SU-DHL-6 (cell line): ENCODE results near the gene PTTG1IP2.

Experiments
- H2AFZ ChIP-seq: fragments of 200-600 bp; sonication (generic); 2 replicates; pipeline ENCODE4 v1.6.1; 2014; ENCODE audit warnings: low read depth, mild to moderate bottlenecking, moderate library complexity, mixed read lengths, antibody characterized with exemption, low read length; ENCODE audit not compliant: severe bottlenecking
- H3F3A ChIP-seq: fragments of 200-600 bp; shearing (Covaris generic); 2 replicates; pipeline ENCODE4 v1.6.0; 2016; ENCODE audit warnings: antibody characterized with exemption, mild to moderate bottlenecking; ENCODE audit not compliant: insufficient read depth
- H3K27ac ChIP-seq: fragments of 200-600 bp; sonication (generic); 2 replicates; pipeline ENCODE4 v1.5.1; 2016; ENCODE audit warnings: low read depth, mild to moderate bottlenecking, low read length, moderate library complexity, mixed read lengths
- H3K27me3 ChIP-seq: fragments of 200-600 bp; sonication (generic), shearing (Covaris generic); 2 replicates; pipeline ENCODE4 v1.6.0; 2014; ENCODE audit warnings: mild to moderate bottlenecking, low read length
- H3K36me3 ChIP-seq: fragments of 200-600 bp; sonication (generic); 2 replicates; pipeline ENCODE4 v1.6.1; 2014; ENCODE audit warnings: mild to moderate bottlenecking, low read length, mixed read lengths
- H3K4me2 ChIP-seq: fragments of 300-600, 200-600 bp; shearing (Covaris generic), sonication (generic); 2 replicates; pipeline ENCODE4 v1.6.0; 2014; ENCODE audit warnings: low read length, low read depth, mild to moderate bottlenecking; ENCODE audit not compliant: poor library complexity, severe bottlenecking
- H3K4me3 ChIP-seq: fragments of 200-600 bp; sonication (generic); 2 replicates; pipeline ENCODE4 v1.5.1; 2014; ENCODE audit warnings: antibody characterized with exemption, low read length, mild to moderate bottlenecking, mixed read lengths; ENCODE audit not compliant: insufficient read depth, poor library complexity, severe bottlenecking
- H3K79me2 ChIP-seq: fragments of 200-600 bp; sonication (generic); 2 replicates; pipeline ENCODE4 v1.6.1; 2014; ENCODE audit warnings: mild to moderate bottlenecking, low read length, moderate library complexity; ENCODE audit not compliant: insufficient read depth
- H3K9ac ChIP-seq: fragments of 200-600 bp; sonication (generic); 2 replicates; pipeline ENCODE4 v1.7.0; 2014; ENCODE audit warnings: mild to moderate bottlenecking, low read length
- H3K9me2 ChIP-seq: fragments of 200-600 bp; sonication (generic); replicated peaks from 2 replicates; pipeline ENCODE4 v1.6.1; 2014; ENCODE audit warnings: low read length; ENCODE audit not compliant: insufficient read depth
- H3K9me3 ChIP-seq: fragments of 200-600 bp; sonication (generic); 2 replicates; pipeline ENCODE4 v1.6.1; 2014; ENCODE audit warnings: low read length, mixed read lengths; ENCODE audit not compliant: insufficient read depth
- H4K20me1 ChIP-seq: fragments of 200-600 bp; sonication (generic); 2 replicates; pipeline ENCODE4 v1.6.1; 2014; ENCODE audit warnings: low read depth, mild to moderate bottlenecking, antibody characterized with exemption, low read length, moderate library complexity, mixed read lengths
- CTCF ChIP-seq: fragments of 200-600 bp; sonication (generic); IDR thresholded peaks from one replicate; pipeline ENCODE4 v1.5.1; 2017; ENCODE audit warnings: antibody characterized with exemption, mild to moderate bottlenecking, low read length, moderate library complexity; ENCODE audit not compliant: insufficient read depth, poor library complexity, severe bottlenecking
- EZH2phosphoT487 ChIP-seq: fragments of 200-600 bp; sonication (generic), shearing (Covaris generic); conservative IDR thresholded peaks from 2 replicates; pipeline ENCODE4 v1.6.1; 2018; ENCODE audit warnings: mild to moderate bottlenecking, antibody characterized with exemption, low read length, moderate library complexity, mixed read lengths

The PTTG1IP2 gene

GRCh38 chr7:90474284-90475210 is 5.1 kb downstream of the PTTG1IP2 start:
- no peaks in the 10 kb centered on the region for H3F3A ChIP-seq

GRCh38 chr7:90483251-90483650 is 13.8 kb downstream of the PTTG1IP2 start:
- TF ChIP-seq EZH2phosphoT487 (no peak), CTCF (no peak)
- Histone ChIP-seq H3F3A (no peaks in the 10 kb centered on the region), H3K4me3 (no peak overlapping the region), H3K79me2 (no peaks in the 10 kb centered on the region), H3K9me3 (no peaks in the 10 kb centered on the region), H2AFZ (no peak overlapping the region), H3K36me3 (no peaks in the 10 kb centered on the region), H3K9ac (no peak overlapping the region), H4K20me1 (no peaks in the 10 kb centered on the region), H3K4me2 (no peak overlapping the region), H3K27me3 (0 out of 2 replicates have a peak, but pooled peaks cover 3% of the 10 kb centered on the region), H3K9me2 (no peaks in the 10 kb centered on the region), H3K27ac (no peak overlapping the region)

More at GRCh38 chr7:90474284-90475210, 5.1 kb downstream of the PTTG1IP2 start:
- H3K36me3 ChIP-seq, result no peaks in the 10 kb centered on the region
- H4K20me1 ChIP-seq, result no peaks in the 10 kb centered on the region
- H3K4me2 ChIP-seq, result no peak overlapping the region
- no peak overlapping the region for H3K4me3 ChIP-seq
- H3K27me3 ChIP-seq, result no peaks in the 10 kb centered on the region
- no peak overlapping the region for H2AFZ ChIP-seq
- H3K27ac ChIP-seq, result no peak overlapping the region
- no peaks in the 10 kb centered on the region for H3K9me3 ChIP-seq
- H3K9ac ChIP-seq, result no peak overlapping the region
- TF ChIP-seq CTCF (no peak), EZH2phosphoT487 (no peak)
- H3K9me2 ChIP-seq, result no peaks in the 10 kb centered on the region
- H3K79me2 ChIP-seq, result no peaks in the 10 kb centered on the region

- Histone ChIP-seq H3K9me3 (no peaks in the 10 kb centered on the region), H3K4me2 (no peak overlapping the region)
- TF ChIP-seq CTCF (no peak), EZH2phosphoT487 (no peak)
Observed at GRCh38 chr7:90484706-90485105, 15.3 kb downstream of the PTTG1IP2 start.

More at GRCh38 chr7:90484706-90485105, 15.3 kb downstream of the PTTG1IP2 start:
- no peak overlapping the region for H2AFZ ChIP-seq
- no peak overlapping the region for H3K4me3 ChIP-seq
- H3F3A ChIP-seq, result no peaks in the 10 kb centered on the region
- H3K27ac ChIP-seq, result no peak overlapping the region
- 0 out of 2 replicates have a peak, but pooled peaks cover 3% of the 10 kb centered on the region for H3K27me3 ChIP-seq
- no peaks in the 10 kb centered on the region; the same call in 1 of the 2 replicates for H3K36me3 ChIP-seq
- H3K79me2 ChIP-seq, result no peaks in the 10 kb centered on the region
- H3K9me2 ChIP-seq, result no peaks in the 10 kb centered on the region
- no peak overlapping the region for H3K9ac ChIP-seq
- no peaks in the 10 kb centered on the region; the same call in 1 of the 2 replicates for H4K20me1 ChIP-seq
